ENCODE data around the gene CD151.

The CD151 gene

DNA sequence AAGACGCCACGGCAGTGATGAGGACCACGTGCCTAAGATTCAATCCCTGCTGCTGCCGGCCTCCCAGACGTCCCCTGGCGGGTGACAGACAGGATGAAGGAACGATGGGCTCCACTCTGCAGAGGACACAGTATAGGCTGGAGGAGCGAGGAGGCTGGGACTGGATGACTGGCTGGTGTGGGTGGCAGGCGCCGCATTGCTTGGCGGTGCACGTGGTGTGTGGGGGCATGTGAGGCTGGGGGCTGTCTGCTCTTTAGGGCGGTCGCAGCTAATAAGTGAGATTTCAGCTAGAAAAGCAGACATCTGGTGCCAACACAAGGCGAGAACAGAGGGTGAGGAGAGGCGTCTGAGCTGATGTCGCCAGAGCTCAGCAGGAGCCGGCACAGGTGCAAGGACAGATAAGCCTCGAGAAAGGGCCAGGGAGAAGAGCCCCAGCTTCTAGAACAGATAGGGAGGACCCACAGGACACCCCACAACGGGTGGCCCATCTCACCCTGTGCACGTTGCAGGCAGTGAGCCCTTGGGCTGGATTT is 43.1 kb downstream of the CD151 start:
- no peak for DNase-seq

- DNase-seq, result no peak
Measured at GRCh38 chr11:876545-876944, 43.8 kb downstream of the CD151 start.

GRCh38 chr11:877565-877964 is 44.8 kb downstream of the CD151 start:
- no peak for DNase-seq

DNA sequence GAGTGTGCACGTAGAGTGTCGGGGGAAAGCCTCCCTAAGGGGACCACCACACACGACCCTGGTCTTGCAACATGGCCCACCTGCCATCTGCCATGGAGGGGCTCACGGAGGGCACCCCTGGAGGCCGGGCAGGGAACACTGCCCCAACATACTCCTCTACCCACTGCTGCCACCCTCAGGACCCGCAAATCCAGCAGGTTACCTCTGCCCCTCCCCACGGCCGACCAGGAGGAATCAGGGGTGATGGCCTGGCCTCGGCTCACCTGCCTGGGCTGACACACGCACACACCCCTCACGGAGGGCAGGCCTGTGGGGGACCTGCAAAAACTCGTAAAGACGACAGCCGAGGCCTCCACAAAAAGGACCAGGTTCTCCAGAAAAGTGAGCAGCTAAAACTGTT is 47.7 kb downstream of the CD151 start:
- DNase-seq, result no peak

- DNase-seq, result no peak
Measured at GRCh38 chr11:882596-882995, 49.8 kb downstream of the CD151 start.

DNA sequence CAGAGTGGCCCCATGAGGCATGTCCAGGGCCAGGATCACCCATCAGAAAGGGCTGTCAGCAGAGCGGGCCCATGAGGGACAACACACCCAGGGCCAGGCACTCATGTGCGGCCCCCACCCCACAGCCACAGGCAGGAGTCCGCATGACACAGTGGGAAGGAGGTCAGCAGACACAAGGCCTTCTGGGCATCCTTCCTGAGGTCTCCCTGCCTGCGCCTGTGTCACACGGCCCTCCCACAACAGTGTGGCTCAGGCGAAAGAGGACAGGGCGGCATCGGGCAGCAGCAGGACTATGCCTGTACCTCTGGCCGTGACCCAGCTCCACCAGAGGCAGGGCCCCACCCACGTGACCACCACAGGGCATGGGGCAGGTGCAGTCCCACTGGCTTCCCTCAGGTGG is 50.8 kb downstream of the CD151 start:
- DNase-seq, result no peak

- DNase-seq, result no peak
Measured at GRCh38 chr11:884578-885070, 51.9 kb downstream of the CD151 start.

DNA sequence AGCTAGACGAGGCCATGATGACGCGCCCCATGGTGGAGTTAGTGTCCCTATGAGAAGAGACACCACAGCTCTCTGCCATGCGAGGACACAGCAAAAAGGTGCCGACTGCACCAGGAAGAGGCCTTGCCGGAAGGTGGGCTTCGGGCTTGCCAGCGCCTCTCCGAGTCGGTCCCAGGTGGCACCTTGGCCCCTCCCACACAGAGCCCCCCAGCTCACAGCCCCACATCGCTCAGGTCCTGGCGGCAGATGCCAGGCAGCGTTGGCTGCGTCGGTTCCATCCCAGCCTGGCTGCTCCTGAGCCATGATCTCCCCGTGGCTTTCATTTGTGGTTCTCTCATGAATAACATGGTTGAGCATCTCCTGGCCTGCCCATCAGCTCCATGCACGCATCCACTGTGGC is 53.8 kb downstream of the CD151 start:
- DNase-seq, result no peak

DNA sequence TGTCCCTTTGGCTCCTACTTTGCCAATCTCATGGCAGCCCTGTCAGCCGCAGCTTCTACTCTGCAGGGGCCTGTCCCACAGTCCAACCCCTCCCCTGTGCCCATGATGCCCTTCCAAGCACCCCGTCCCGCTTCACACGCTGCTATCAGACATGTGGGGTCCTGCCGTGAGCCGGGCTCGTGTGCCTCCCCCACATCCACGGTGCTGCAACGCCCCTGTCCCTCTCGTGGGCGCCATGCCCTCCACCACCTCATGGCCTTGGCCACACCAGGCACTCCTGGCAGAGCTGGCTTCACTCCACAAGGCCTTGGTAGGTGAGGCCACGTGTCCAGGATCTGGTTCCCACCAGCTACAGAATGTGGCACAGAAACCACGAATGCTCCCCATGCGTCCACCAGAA is 54.8 kb downstream of the CD151 start:
- no peak for DNase-seq

All from central memory CD4-positive, alpha-beta T cell (primary cell).